T-helper 9 cell (primary cell): ENCODE results near the gene CNOT6.

Source experiments
- DNase-seq: peaks from one replicate; pipeline ENCODE4 v3.0.0-alpha.2; 2020

The CNOT6 gene

GRCh38 chr5:180624587-180624986 lies 130.4 kb downstream of the CNOT6 start:
- no peak for DNase-seq

- no peak for DNase-seq
Measured at GRCh38 chr5:180625125-180625790, 131.1 kb downstream of the CNOT6 start.

DNA sequence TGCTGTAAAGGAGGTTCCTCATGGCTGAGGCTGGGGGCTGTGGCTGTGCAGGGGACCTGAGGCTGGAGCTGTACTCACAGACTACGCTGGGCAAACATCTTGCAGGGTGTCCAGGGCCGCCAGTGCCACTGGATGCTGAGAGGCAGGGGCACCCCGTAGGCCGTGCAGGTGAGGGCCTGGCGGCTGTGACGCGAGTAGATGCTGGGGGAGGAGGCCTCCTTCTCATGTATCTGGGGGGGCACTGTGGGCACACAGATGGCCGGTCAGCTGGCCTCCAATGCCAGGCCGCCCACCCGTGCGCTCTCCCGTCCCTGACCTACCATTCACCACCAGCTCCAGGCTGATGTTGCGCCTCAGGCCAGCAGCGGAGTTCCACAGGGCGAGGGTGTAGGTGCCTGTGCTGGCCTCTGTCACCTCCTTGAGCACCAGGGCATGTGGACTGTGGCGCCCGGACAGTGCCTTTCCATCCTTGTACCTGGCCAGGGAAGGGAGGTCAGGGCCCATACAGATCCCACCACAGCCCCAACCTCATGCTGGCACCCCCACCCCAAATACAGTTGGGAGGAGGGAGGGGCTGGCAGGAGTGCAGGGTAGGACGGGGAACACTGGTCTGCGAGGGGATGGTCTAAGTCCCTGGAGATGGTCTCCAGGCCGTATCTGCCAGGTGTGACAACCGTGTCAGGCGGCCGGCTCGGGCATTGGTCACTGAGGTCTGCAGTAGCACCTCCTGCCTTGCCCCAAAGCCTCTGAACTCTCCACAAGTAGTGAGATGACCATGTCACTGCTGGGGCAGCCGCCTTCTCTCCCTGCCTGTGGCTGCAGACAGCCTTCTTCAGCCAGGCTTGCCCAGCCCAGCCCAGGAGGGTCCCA lies 131.8 kb downstream of the CNOT6 start:
- DNase-seq: no peak

GRCh38 chr5:180626661-180627385 lies 132.6 kb downstream of the CNOT6 start:
- DNase-seq: no peak

DNA sequence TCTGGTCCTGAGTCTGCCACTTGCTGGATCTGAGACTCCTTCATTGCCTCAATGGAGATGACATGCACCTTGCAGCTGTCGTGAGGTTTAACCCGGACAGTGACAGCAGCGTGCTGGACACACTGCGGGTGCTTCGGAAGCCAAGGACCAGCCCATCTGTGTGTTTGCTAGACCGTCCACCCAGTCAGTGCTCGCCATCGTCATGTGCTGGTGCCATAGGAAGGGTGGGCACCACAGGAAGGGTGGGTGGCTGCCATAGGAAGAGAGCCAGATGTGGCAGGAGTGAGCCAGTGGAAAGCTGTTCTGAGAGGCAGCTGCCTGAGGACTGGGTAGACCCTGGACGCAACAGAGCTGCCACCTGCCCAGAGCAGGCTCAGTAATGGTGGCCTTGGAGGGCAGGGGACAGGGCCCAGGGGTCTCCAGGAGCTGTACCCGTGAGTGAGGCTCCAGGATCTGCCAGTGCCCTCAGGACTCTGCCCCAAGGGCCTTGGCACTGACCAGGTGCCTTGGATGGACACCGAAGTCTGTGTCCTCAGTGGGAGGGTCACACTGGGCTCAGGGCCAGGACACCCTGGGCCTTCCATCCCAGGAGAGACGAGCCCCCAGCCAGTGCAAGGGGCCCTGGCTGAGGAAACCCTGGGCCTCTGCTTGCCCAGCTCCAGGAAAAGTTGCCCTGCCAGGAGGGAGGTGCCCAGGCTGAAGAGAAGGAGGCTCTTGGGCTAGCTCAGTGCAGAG lies 133.4 kb downstream of the CNOT6 start:
- DNase-seq: no peak
